Endothelial cell of umbilical vein (primary cell): Measurements from ENCODE around the gene SLX1A. TPM values are rescaled to one million over a fixed set of nuclear protein-coding genes. Genes with fewer than 3 reads are reported as not detected.
"Not testable (repeated sequence)": the region's sequence is repeated elsewhere in the genome, so short reads cannot be mapped to it uniquely, and the experiment has no call there.

Source experiments
- BruUV-seq: library from RNA; stranded (reverse); fragments of 400-500 nt; replicated peaks from 2 replicates; lab custom pipeline; 2021; lab: Mats Ljungman, UMichigan
- CTCF ChIA-PET: fragments of 300-600, 350-600 bp; sonication (Branson Sonifier 250); formaldehyde crosslinking; loops from one replicate; lab custom pipeline; 2021; ENCODE audit warnings: antibody characterized with exemption, inconsistent platforms; lab: Charles Lee
- POLR2A ChIA-PET: fragments of 300-600, 350-600 bp; sonication (Branson Sonifier 250); formaldehyde crosslinking; loops from one replicate; lab custom pipeline; 2021; ENCODE audit warnings: antibody characterized with exemption, inconsistent platforms; lab: Charles Lee
- DNase-seq: peaks from one replicate; pipeline ENCODE4 v3.0.0-alpha.2; 2011; ENCODE audit warnings: low read depth, low spot score
- FAIRE-seq: peaks from 2 replicates; lab custom pipeline; 2011; peaks lifted over from hg19 to GRCh38; lab: Jason Lieb, UNC
- H2AFZ ChIP-seq: 2 replicates; pipeline ENCODE4 v1.6.0; 2012; ENCODE audit warnings: low read depth, low read length, control low read depth, inconsistent platforms
- H3K27ac ChIP-seq: 2 replicates; pipeline ENCODE4 v1.5.1; 2011; ENCODE audit warnings: low read depth, mild to moderate bottlenecking, control low read depth, low read length, moderate library complexity; ENCODE audit not compliant: insufficient read depth
- H3K27me3 ChIP-seq, 2 experiments: 2 replicates each; pipeline versions ENCODE4 v1.6.0 to v1.6.1; 2011; ENCODE audit warnings: low read length in 2 of 2, mixed read lengths in 1 of 2; ENCODE audit not compliant: control insufficient read depth in 2 of 2, insufficient read depth in 2 of 2
- H3K36me3 ChIP-seq, 2 experiments: 2 replicates in 1 of 2; 3 replicates in 1 of 2; pipeline ENCODE4 v1.5.1; 2011; ENCODE audit warnings: low read length in 2 of 2, mild to moderate bottlenecking in 1 of 2, moderate library complexity in 1 of 2; ENCODE audit not compliant: control insufficient read depth in 2 of 2, insufficient read depth in 2 of 2; ENCODE audit errors: extremely low read depth in 1 of 2
- H3K4me1 ChIP-seq: 3 replicates; pipeline ENCODE4 v1.5.1; 2011; ENCODE audit warnings: mild to moderate bottlenecking, low read length; ENCODE audit not compliant: control insufficient read depth, insufficient read depth; ENCODE audit errors: extremely low read depth
- H3K4me2 ChIP-seq: 2 replicates; pipeline ENCODE4 v1.6.1; 2011; ENCODE audit warnings: low read length, control low read depth, mixed read lengths; ENCODE audit not compliant: insufficient read depth
- H3K4me3 ChIP-seq, 3 experiments: fragments of 200-600 bp in 1 of 3; sonication (generic), shearing (Covaris generic) in 1 of 3; replicated peaks in 1 of 3; 2 replicates each; pipeline ENCODE4 v1.5.1; 2011 to 2016; ENCODE audit warnings: control low read depth in 3 of 3, low read length in 3 of 3, mild to moderate bottlenecking in 2 of 3, inconsistent platforms in 1 of 3, low read depth in 1 of 3, moderate library complexity in 1 of 3; ENCODE audit not compliant: insufficient read depth in 1 of 3
- H3K79me2 ChIP-seq: 2 replicates; pipeline ENCODE4 v1.6.0; 2012; ENCODE audit warnings: low read length, inconsistent platforms; ENCODE audit not compliant: control insufficient read depth, insufficient read depth
- H3K9ac ChIP-seq: replicated peaks from 2 replicates; pipeline ENCODE3; 2011; ENCODE audit warnings: low read length, control low read depth; ENCODE audit not compliant: insufficient read depth; ENCODE audit errors: extremely low read depth
- H3K9me1 ChIP-seq: replicated peaks from 3 replicates; pipeline ENCODE4 v1.6.0; 2011; ENCODE audit warnings: mild to moderate bottlenecking, low read length; ENCODE audit not compliant: control insufficient read depth, insufficient read depth; ENCODE audit errors: extremely low read depth
- H3K9me3 ChIP-seq: replicated peaks from 2 replicates; pipeline ENCODE4 v1.5.1; 2012; ENCODE audit warnings: low read length, inconsistent platforms; ENCODE audit not compliant: control insufficient read depth, insufficient read depth
- H4K20me1 ChIP-seq: replicated peaks from 2 replicates; pipeline ENCODE3; 2011; ENCODE audit warnings: mild to moderate bottlenecking, low read length; ENCODE audit not compliant: control insufficient read depth, insufficient read depth; ENCODE audit errors: extremely low read depth
- CTCF ChIP-seq, 2 donors: IDR thresholded peaks; 1 replicate in 1 of 2; 2 replicates in 1 of 2; pipeline ENCODE4 v1.5.1; 2011; ENCODE audit warnings: low read length in 2 of 2, mild to moderate bottlenecking in 2 of 2, moderate library complexity in 2 of 2, control low read depth in 1 of 2, inconsistent platforms in 1 of 2, low read depth in 1 of 2; ENCODE audit not compliant: insufficient read depth in 1 of 2; ENCODE audit errors: extremely low read depth in 1 of 2
- EZH2 ChIP-seq: IDR thresholded peaks from 2 replicates; pipeline ENCODE4 v1.6.1; 2012; ENCODE audit warnings: borderline replicate concordance, low read depth, mild to moderate bottlenecking, moderate library complexity, low read length, inconsistent platforms; ENCODE audit not compliant: severe bottlenecking
- FOS ChIP-seq: IDR thresholded peaks from 2 replicates; pipeline ENCODE4 v1.6.1; 2011; ENCODE audit warnings: mild to moderate bottlenecking, low read length, moderate library complexity, borderline replicate concordance; ENCODE audit not compliant: insufficient read depth
- GATA2 ChIP-seq: IDR thresholded peaks from 2 replicates; pipeline ENCODE4 v1.7.0; 2011; ENCODE audit warnings: low read depth, mild to moderate bottlenecking, moderate library complexity, mixed read lengths, low read length; ENCODE audit not compliant: insufficient read length, insufficient read depth
- JUN ChIP-seq: IDR thresholded peaks from 2 replicates; pipeline ENCODE4 v1.6.1; 2011; ENCODE audit warnings: borderline replicate concordance, low read depth; ENCODE audit not compliant: insufficient read length, insufficient read depth
- MAX ChIP-seq: IDR thresholded peaks from 2 replicates; pipeline ENCODE4 v1.6.1; 2011; ENCODE audit not compliant: insufficient read depth, insufficient read length
- MYC ChIP-seq: IDR thresholded peaks from one replicate; pipeline ENCODE4 v1.6.1; 2011; ENCODE audit warnings: mild to moderate bottlenecking, low read depth, low read length
- POLR2A ChIP-seq: IDR thresholded peaks from 2 replicates; pipeline ENCODE4 v1.6.1; 2012; ENCODE audit warnings: low read depth, mild to moderate bottlenecking, control low read depth, low read length
- POLR2AphosphoS5 ChIP-seq: IDR thresholded peaks from 2 replicates; pipeline ENCODE4 v1.6.1; 2012; ENCODE audit warnings: low read depth, mild to moderate bottlenecking, control low read depth, low read length, moderate library complexity; ENCODE audit not compliant: insufficient read depth
- dilution Hi-C: fragments of 300-500 bp; cut with MboI; formaldehyde crosslinking; loops from one replicate; pipeline ENCODE4 v1.15.0; 2019; ENCODE audit warnings: low sequenced_read_pairs; ENCODE audit not compliant: extremely low pct_ligation_motif_present
- intact Hi-C: fragments of 100-400 bp; cut with micrococcal nuclease; formaldehyde crosslinking; loops from one replicate; pipeline ENCODE4 v1.10.0; 2022
- polyA plus RNA-seq, 4 experiments: library from polyadenylated mRNA; depleted of rRNA in 3 of 4; stranded (reverse) in 3 of 4; unstranded in 1 of 4; fragments of >200 nt; gene quantifications; 2 replicates each; pipeline versions ENCODE4 v1.2.1 to v1.2.3, GENCODE V29; 2011 to 2012; ENCODE audit warnings: missing spikeins in 1 of 4
- total RNA-seq: library from RNA; stranded (reverse); gene quantifications from 2 replicates; pipeline ENCODE4 v1.2.3, GENCODE V29; 2021

Gene SLX1A
- total and polyA plus RNA-seq, 2 donors (not counting 3 experiments of a cell fraction or from before 2014, with no cell fraction given): 28.9 to 30.9 TPM

- FAIRE-seq, H3K9me3 ChIP-seq, H3K4me3 ChIP-seq, H3K27ac ChIP-seq, POLR2A ChIA-PET, DNase-seq, CTCF ChIA-PET, H3K36me3 ChIP-seq, H2AFZ ChIP-seq, H3K4me2 ChIP-seq, H3K79me2 ChIP-seq, H3K4me1 ChIP-seq, H3K9me1 ChIP-seq, intact Hi-C loops, dilution Hi-C loops, H4K20me1 ChIP-seq, H3K27me3 ChIP-seq, H3K9ac ChIP-seq, BruUV-seq: not testable (repeated sequence)
Measured at GRCh38 chr16:30170145-30170544, 23.5 kb upstream of the SLX1A start.

GRCh38 chr16:30173054-30173453 is 20.6 kb upstream of the SLX1A start:
- H3K27me3 ChIP-seq: no peaks in the 10 kb centered on the region
- intact Hi-C loops: no loop called here
- FAIRE-seq (no peak), DNase-seq (no peak)
- no peak overlapping the region for H2AFZ ChIP-seq
- ChIA-PET POLR2A (no interaction called here), CTCF (interaction anchor here (0.7 kb wide), 1 partner anchor 457 kb away, joined by 3 read pairs; no protein-coding TSS in a partner anchor)
- BruUV-seq: no TSS peak
- H3K9me1 ChIP-seq: no peaks in the 10 kb centered on the region
- H3K9me3 ChIP-seq: no peaks in the 10 kb centered on the region
- no peaks in the 10 kb centered on the region for H3K4me1 ChIP-seq
- dilution Hi-C loops: no loop called here
- H3K79me2 ChIP-seq: no peaks in the 10 kb centered on the region
- H3K36me3 ChIP-seq: no peaks in the 10 kb centered on the region
- TF ChIP-seq JUN (no peak), MAX (no peak), POLR2A (no peak), MYC (no peak), CTCF (IDR thresholded peaks at IDR 0.05; ENCODE audit: extremely low read depth in 1 of 2, insufficient read depth in 1 of 2, low read depth in 1 of 2, low read length in 2 of 2) (no peak), GATA2 (no peak), POLR2AphosphoS5 (no peak), FOS (no peak), EZH2 (no peak)
- H3K9ac ChIP-seq: no peak overlapping the region
- no peak overlapping the region for H3K27ac ChIP-seq
- no peaks in the 10 kb centered on the region for H4K20me1 ChIP-seq
- H3K4me2 ChIP-seq: no peak overlapping the region
- no peak overlapping the region for H3K4me3 ChIP-seq

GRCh38 chr16:30176876-30177275 is 16.8 kb upstream of the SLX1A start:
- H3K27me3 ChIP-seq, intact Hi-C loops, CTCF ChIA-PET, H2AFZ ChIP-seq, H3K36me3 ChIP-seq, H3K4me3 ChIP-seq, H3K27ac ChIP-seq, DNase-seq, H4K20me1 ChIP-seq, dilution Hi-C loops, H3K79me2 ChIP-seq, POLR2A ChIA-PET, H3K9ac ChIP-seq, BruUV-seq, H3K4me2 ChIP-seq, H3K4me1 ChIP-seq, FAIRE-seq, H3K9me1 ChIP-seq, H3K9me3 ChIP-seq: not testable (repeated sequence)
